Hematopoietic multipotent progenitor cell treated with erythropoietin and hydrocortisone succinate and interleukin-3 and kit ligand, for 4 days (in vitro differentiated cells): ENCODE measurements around the gene CPA3.

Experiments
- DNase-seq: peaks from one replicate; pipeline ENCODE4 v3.0.0-alpha.2; 2015

CPA3 gene

GRCh38 chr3:148923592-148923991 is 58.5 kb downstream of the CPA3 start:
- no peak for DNase-seq

- no peak for DNase-seq
Measured at GRCh38 chr3:148924562-148924961, 59.5 kb downstream of the CPA3 start.

- no peak for DNase-seq
Measured at GRCh38 chr3:148925845-148926244, 60.7 kb downstream of the CPA3 start.

- DNase-seq, result no peak
Measured at GRCh38 chr3:148930752-148931151, 65.7 kb downstream of the CPA3 start.

- no peak for DNase-seq
Measured at GRCh38 chr3:148931574-148931973, 66.5 kb downstream of the CPA3 start.

- no peak for DNase-seq
Measured at GRCh38 chr3:148932972-148933371, 67.9 kb downstream of the CPA3 start.

GRCh38 chr3:148937467-148938255 is 72.6 kb downstream of the CPA3 start:
- no peak for DNase-seq

GRCh38 chr3:148938306-148938705 is 73.2 kb downstream of the CPA3 start:
- DNase-seq, result no peak

GRCh38 chr3:148938936-148939335 is 73.8 kb downstream of the CPA3 start:
- DNase-seq, result no peak

GRCh38 chr3:148940983-148941382 is 75.9 kb downstream of the CPA3 start:
- DNase-seq, result no peak

- peak; percentile 93 for DNase-seq
Measured at GRCh38 chr3:148943506-148944205, 78.6 kb downstream of the CPA3 start.

GRCh38 chr3:148945116-148945515 is 80.0 kb downstream of the CPA3 start:
- DNase-seq, result no peak
